ENCODE data around the gene SEMA3C.

DNA sequence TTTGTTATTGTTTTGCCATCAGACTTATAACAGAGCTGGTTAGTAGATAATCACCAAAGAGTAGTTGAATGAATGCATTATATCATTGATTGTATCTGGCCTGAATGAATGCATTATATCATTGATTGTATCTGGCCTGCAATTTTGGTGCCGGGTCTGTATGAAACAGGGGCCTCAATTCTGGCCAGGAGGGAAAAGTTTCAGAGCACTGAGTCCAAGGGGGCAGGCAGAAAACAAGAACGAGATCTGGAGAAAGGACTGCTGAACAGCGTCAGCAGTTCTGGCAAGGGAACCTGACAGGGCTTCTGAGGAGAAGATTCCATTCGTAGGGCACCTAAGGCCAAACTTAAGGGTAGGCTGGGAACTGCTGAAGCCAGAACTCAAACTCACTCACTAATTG, 128.0 kb downstream of the SEMA3C start:
- no peak for TF ChIP-seq POLR2A (IDR thresholded peaks at IDR 0.05)
- TF ChIP-seq, protein P1, sequence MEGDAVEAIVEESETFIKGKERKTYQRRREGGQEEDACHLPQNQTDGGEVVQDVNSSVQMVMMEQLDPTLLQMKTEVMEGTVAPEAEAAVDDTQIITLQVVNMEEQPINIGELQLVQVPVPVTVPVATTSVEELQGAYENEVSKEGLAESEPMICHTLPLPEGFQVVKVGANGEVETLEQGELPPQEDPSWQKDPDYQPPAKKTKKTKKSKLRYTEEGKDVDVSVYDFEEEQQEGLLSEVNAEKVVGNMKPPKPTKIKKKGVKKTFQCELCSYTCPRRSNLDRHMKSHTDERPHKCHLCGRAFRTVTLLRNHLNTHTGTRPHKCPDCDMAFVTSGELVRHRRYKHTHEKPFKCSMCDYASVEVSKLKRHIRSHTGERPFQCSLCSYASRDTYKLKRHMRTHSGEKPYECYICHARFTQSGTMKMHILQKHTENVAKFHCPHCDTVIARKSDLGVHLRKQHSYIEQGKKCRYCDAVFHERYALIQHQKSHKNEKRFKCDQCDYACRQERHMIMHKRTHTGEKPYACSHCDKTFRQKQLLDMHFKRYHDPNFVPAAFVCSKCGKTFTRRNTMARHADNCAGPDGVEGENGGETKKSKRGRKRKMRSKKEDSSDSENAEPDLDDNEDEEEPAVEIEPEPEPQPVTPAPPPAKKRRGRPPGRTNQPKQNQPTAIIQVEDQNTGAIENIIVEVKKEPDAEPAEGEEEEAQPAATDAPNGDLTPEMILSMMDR (IDR thresholded peaks at IDR 0.05): no peak

Measured in stomach (tissue), 4 donors.